ENCODE measurements around the gene ZNF268. TPM values are rescaled to one million over a fixed set of nuclear protein-coding genes. Genes with fewer than 3 reads are reported as not detected.

Gene ZNF268
- 25.2 and 30.6 TPM in 2 replicates for total RNA-seq

GRCh38 chr12:133181238-133181959, at the start of gene ZNF268:
Gene ZNF268 (plus strand): TSS chr12:133181495. CDS start chr12:133181998, 503 bp downstream.

GRCh38 chr12:133235401-133236112, 54.3 kb downstream of the ZNF268 start, which contains the start of gene ANHX:
Gene ANHX (minus strand): TSS chr12:133235877. CDS start chr12:133234356, 1,521 bp downstream.

Other genes starting within 250 kb of the ZNF268 start
- gene ZNF605, start 225.2 kb upstream of the ZNF268 start, total RNA-seq, result 13.7 and 19.7 TPM in 2 replicates
- gene ZNF26, start 195.1 kb upstream of the ZNF268 start, total RNA-seq, result 16.2 and 16.6 TPM in 2 replicates
- gene ZNF84, start 144.0 kb upstream of the ZNF268 start, total RNA-seq, result 23.2 and 29.0 TPM in 2 replicates
- gene ZNF140, start 100.6 kb upstream of the ZNF268 start, total RNA-seq, result 19.9 and 21.6 TPM in 2 replicates
- 0.89 and 1.4 TPM in 2 replicates for gene ZNF891, start 51.2 kb upstream of the ZNF268 start, total RNA-seq
- 8.6 and 12.8 TPM in 2 replicates for gene ZNF10, start 50.9 kb upstream of the ZNF268 start, total RNA-seq
- gene ANHX, start 54.4 kb downstream of the ZNF268 start, total RNA-seq, result not detected in 2 replicates